Prostate gland (tissue), 2 donors: ENCODE results near the gene PRKD3.

Source experiments
- CTCF ChIP-seq, 4 experiments: fragments of 200-600 bp in 2 of 4; fragments of 450-650 bp in 2 of 4; sonication (generic) in 2 of 4; IDR thresholded peaks; 1 replicate in 3 of 4; 2 replicates in 1 of 4; pipeline ENCODE4 v1.5.1; 2016 to 2019; ENCODE audit warnings: antibody characterized with exemption in 4 of 4, mild to moderate bottlenecking in 2 of 4, moderate library complexity in 2 of 4
- POLR2AphosphoS5 ChIP-seq: sonication (generic); formaldehyde crosslinking; IDR thresholded peaks from one replicate; pipeline ENCODE4 v1.6.1; 2017; ENCODE audit warnings: antibody characterized with exemption

- TF ChIP-seq CTCF (IDR thresholded peaks at IDR 0.05) (no peak), POLR2AphosphoS5 (no peak)
Observed at GRCh38 chr2:37300146-37300545, 24.5 kb downstream of the PRKD3 start.
